ENCODE data around the gene UTF1.

DNA sequence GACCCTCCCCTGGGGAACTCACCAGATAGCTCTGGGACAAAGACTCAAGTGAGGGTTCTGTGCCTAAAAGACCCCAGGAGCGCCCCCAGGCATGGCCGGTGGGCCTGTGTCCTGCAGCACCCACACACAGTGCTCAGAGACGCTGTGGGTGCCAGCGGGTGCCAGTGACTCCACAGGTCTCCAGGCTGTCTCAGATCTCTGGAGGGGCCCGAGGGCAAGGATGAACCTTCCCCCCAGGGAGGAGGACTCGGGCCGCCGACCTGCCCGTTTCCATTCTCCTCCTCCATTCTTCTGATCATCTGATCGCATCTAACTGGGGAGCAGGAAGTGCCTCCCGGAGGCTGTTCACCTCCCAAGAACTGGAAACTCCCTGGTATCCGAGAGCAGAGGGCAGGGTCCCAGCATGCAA lies 45.7 kb downstream of the UTF1 start:
- TF ChIP-seq, protein P1, sequence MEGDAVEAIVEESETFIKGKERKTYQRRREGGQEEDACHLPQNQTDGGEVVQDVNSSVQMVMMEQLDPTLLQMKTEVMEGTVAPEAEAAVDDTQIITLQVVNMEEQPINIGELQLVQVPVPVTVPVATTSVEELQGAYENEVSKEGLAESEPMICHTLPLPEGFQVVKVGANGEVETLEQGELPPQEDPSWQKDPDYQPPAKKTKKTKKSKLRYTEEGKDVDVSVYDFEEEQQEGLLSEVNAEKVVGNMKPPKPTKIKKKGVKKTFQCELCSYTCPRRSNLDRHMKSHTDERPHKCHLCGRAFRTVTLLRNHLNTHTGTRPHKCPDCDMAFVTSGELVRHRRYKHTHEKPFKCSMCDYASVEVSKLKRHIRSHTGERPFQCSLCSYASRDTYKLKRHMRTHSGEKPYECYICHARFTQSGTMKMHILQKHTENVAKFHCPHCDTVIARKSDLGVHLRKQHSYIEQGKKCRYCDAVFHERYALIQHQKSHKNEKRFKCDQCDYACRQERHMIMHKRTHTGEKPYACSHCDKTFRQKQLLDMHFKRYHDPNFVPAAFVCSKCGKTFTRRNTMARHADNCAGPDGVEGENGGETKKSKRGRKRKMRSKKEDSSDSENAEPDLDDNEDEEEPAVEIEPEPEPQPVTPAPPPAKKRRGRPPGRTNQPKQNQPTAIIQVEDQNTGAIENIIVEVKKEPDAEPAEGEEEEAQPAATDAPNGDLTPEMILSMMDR (IDR thresholded peaks at IDR 0.05), result no peak
- TF ChIP-seq POLR2A (IDR thresholded peaks at IDR 0.05), result no peak
